GM23248 (cell line): ENCODE data around the gene NUP93. TPM values are rescaled to one million over a fixed set of nuclear protein-coding genes. Genes with fewer than 3 reads are reported as not detected.

ENCODE experiments used
- DNase-seq: peaks from one replicate; pipeline ENCODE4 v3.0.0-alpha.2; 2015
- H2AFZ ChIP-seq: fragments of 200-600 bp; sonication (generic); 2 replicates; pipeline ENCODE4 v1.6.1; 2016; ENCODE audit warnings: antibody characterized with exemption
- H3F3A ChIP-seq: fragments of 200-600 bp; sonication (generic); 2 replicates; pipeline ENCODE4 v1.6.1; 2016; ENCODE audit warnings: mild to moderate bottlenecking, antibody characterized with exemption, mixed run types; ENCODE audit not compliant: insufficient read depth
- H3K27ac ChIP-seq: fragments of 200-600 bp; sonication (generic); 2 replicates; pipeline ENCODE4 v1.5.1; 2016; ENCODE audit warnings: mild to moderate bottlenecking
- H3K27me3 ChIP-seq: fragments of 200-600 bp; sonication (generic); replicated peaks from 2 replicates; pipeline ENCODE4 v1.6.1; 2016; ENCODE audit warnings: mild to moderate bottlenecking; ENCODE audit not compliant: insufficient read depth
- H3K36me3 ChIP-seq: fragments of 200-600 bp; sonication (generic); 2 replicates; pipeline ENCODE4 v1.6.1; 2016; ENCODE audit warnings: low read depth, mild to moderate bottlenecking
- H3K4me1 ChIP-seq: fragments of 200-600 bp; sonication (generic); 2 replicates; pipeline ENCODE4 v1.6.1; 2016; ENCODE audit warnings: mild to moderate bottlenecking; ENCODE audit not compliant: insufficient read depth
- H3K4me2 ChIP-seq: fragments of 200-600 bp; sonication (generic); one replicate; pipeline ENCODE4 v1.6.1; 2016; ENCODE audit warnings: mild to moderate bottlenecking; ENCODE audit not compliant: unreplicated experiment
- H3K4me3 ChIP-seq: fragments of 200-600 bp; sonication (generic); 2 replicates; pipeline ENCODE4 v1.5.1; 2016; ENCODE audit warnings: mild to moderate bottlenecking
- H3K79me2 ChIP-seq: fragments of 200-600 bp; sonication (generic); 2 replicates; pipeline ENCODE4 v1.6.1; 2016; ENCODE audit warnings: mild to moderate bottlenecking; ENCODE audit not compliant: insufficient read depth
- H3K9ac ChIP-seq: fragments of 200-600 bp; sonication (generic); 2 replicates; pipeline ENCODE4 v1.6.1; 2016; ENCODE audit warnings: mild to moderate bottlenecking
- H3K9me2 ChIP-seq: fragments of 200-600 bp; sonication (generic); 2 replicates; pipeline ENCODE4 v1.6.1; 2016; ENCODE audit warnings: mixed run types, mild to moderate bottlenecking, moderate library complexity; ENCODE audit not compliant: insufficient read depth
- H3K9me3 ChIP-seq: fragments of 200-600 bp; sonication (generic); one replicate; pipeline ENCODE4 v1.6.1; 2017; ENCODE audit warnings: low read depth
- H4K20me1 ChIP-seq: fragments of 200-600 bp; sonication (generic); 2 replicates; pipeline ENCODE4 v1.6.0; 2016; ENCODE audit not compliant: insufficient read depth
- EZH2 ChIP-seq: fragments of 200-600 bp; sonication (generic); IDR thresholded peaks from 2 replicates; pipeline ENCODE4 v1.6.1; 2018; ENCODE audit warnings: antibody characterized with exemption, mild to moderate bottlenecking; ENCODE audit not compliant: insufficient read depth, poor library complexity, severe bottlenecking
- EZH2phosphoT487 ChIP-seq: fragments of 200-600 bp; sonication (generic); IDR thresholded peaks from 2 replicates; pipeline ENCODE4 v1.6.1; 2018; ENCODE audit warnings: antibody characterized with exemption, moderate library complexity, mild to moderate bottlenecking, low read depth; ENCODE audit not compliant: insufficient read depth
- WGBS, 2 experiments: methylation state at CpG; one replicate each; pipeline ENCODE4 v1.1.6; 2015 to 2017; ENCODE audit warnings: low lambda C conversion rate in 2 of 2, low coverage in 1 of 2; ENCODE audit errors: missing lambda C conversion rate in 2 of 2; 5-methylcytosine and 5-hydroxymethylcytosine counted together
- in situ Hi-C: fragments of 300-500 bp; cut with MboI; formaldehyde crosslinking; loops from 2 replicates; pipeline ENCODE4 v1.15.0; 2020
- polyA plus RNA-seq: library from polyadenylated mRNA; unstranded; fragments of >200 nt; fragmentation: Nextera tagmentation; extraction: Ambion mirVana; gene quantifications from 2 replicates; pipeline ENCODE4 v1.2.1, GENCODE V29; 2016
- total RNA-seq: library from RNA; depleted of rRNA; stranded (reverse); fragments of >200 nt; shearing (Covaris generic); gene quantifications from 2 replicates; pipeline ENCODE4 v1.2.3, GENCODE V29; 2014

NUP93 gene
- total and polyA plus RNA-seq, 2 experiments from 2014 or later, result 47.1 to 51.2 TPM

DNA sequence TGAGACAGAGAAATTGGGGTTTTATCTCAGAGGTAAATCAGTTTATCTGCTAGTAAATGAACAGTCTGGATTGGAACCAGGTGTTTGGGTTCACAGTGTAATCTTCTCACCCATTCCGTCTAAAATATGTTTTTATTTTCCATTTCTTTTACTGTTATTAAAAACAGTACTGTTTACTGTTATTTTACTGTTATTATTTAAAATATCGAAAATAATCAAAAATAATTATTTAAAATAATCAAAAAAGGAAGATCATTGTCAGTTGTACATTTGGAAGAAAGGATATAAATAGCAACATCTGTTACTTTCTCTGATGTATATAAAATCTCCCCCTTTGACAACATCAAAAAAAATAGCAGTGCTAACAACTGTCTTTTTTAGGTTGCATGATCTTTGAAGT lies 11.5 kb downstream of the NUP93 start:
- no peak for DNase-seq
- H3K4me2 ChIP-seq, result peak overlapping the region; percentile 81
- H3K9ac ChIP-seq, result peak overlapping the region; percentile 72; the same call in 1 of the 2 replicates
- TF ChIP-seq EZH2 (no peak), EZH2phosphoT487 (no peak)
- no peaks in the 10 kb centered on the region for H4K20me1 ChIP-seq
- 8 to 13% methylated on average over 2 of the region's 2 CpGs for WGBS, 2 experiments
- no peaks in the 10 kb centered on the region for H3K9me3 ChIP-seq
- no peaks in the 10 kb centered on the region for H3K27me3 ChIP-seq
- peaks cover 69% of the 10 kb centered on the region for H3K79me2 ChIP-seq
- no peaks in the 10 kb centered on the region for H3K36me3 ChIP-seq
- no peak overlapping the region for H2AFZ ChIP-seq
- H3K27ac ChIP-seq, result peak overlapping the region; percentile 88
- in situ Hi-C loops, result no loop called here
- H3K4me3 ChIP-seq, result 0 out of 2 replicates have a peak overlapping the region, but pooled peaks have one; percentile 60
- peaks cover 34% of the 10 kb centered on the region for H3F3A ChIP-seq
- peaks cover 27% of the 10 kb centered on the region for H3K4me1 ChIP-seq
- H3K9me2 ChIP-seq, result no peaks in the 10 kb centered on the region

DNA sequence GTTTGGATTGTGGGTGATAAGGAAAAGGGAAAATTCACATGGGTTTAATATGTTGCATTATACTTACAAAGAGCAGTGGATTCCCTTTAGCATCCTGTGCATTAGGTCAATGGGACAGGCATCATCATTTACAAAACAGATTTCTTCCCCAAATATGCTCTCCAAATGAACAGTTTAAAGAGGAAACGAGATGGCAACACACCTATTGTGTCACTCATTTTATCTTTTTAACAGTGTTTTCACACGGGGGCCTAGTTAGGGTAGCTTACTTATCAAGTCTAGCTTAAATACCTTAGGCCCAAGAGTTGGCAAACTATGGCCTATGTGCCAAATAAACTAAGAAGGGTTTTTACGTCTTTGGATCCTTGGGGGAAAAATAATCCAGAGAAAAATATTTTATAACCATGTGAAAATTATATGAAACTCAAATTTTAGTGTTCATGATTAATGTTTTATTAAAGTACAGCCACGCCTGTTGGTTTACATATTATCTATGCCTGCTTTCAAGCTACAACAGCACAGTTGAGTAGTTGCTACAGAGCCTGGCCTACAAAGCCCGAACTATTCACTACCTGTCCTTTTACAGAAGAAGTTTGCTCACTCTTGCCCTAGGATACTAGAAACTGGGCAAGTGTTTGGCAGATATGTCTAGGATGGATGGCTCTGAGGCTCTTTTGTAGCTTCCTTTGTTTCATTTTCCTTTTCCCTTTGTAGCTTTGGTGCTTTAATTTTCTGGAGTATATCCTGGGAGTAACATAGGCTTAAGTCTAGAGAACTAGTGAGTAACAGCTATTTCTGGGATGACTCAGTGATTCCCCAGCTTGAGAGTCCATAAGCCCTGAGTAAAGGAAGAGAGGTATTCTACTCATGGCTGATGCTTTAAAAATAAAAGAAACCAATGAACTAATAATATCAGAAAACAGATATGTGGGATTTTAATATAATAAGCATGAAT lies 12.4 kb downstream of the NUP93 start:
- Histone ChIP-seq H3K4me2 (peak overlapping the region; percentile 81), H3F3A (peaks cover 34% of the 10 kb centered on the region), H4K20me1 (no peaks in the 10 kb centered on the region), H3K9me2 (no peaks in the 10 kb centered on the region), H3K9me3 (no peaks in the 10 kb centered on the region), H3K27ac (peak overlapping the region; percentile 88), H3K4me1 (peaks cover 27% of the 10 kb centered on the region), H3K36me3 (no peaks in the 10 kb centered on the region), H3K79me2 (peaks cover 69% of the 10 kb centered on the region), H3K27me3 (no peaks in the 10 kb centered on the region), H3K4me3 (peak overlapping the region; percentile 60), H3K9ac (peak overlapping the region; percentile 72), H2AFZ (peak overlapping the region; percentile 66)
- TF ChIP-seq EZH2phosphoT487, result no peak
- no peak for TF ChIP-seq EZH2
- 48 to 54% methylated on average over 5 of the region's 5 CpGs for WGBS, 2 experiments
- peak; percentile 91 for DNase-seq
- in situ Hi-C loops, result no loop called here

DNA sequence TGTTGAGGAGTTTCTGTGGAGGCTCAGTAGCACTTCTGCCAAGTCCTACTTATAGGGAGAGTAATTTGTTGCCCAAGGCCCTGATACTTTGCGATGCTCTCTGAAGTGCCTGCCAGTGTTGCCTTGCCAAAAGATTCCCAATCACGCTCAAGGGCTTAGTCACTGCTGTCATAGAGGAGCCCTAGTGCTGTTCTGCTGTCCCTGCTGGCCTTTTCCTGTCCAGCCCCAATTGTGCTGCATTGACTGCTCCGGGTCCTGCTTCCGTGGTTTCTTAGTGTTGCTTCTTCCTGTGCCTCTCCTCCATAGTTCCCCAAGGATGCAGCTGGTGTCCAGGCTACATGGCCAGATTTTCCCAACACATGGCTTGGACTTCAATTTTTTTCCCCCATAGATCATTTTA lies 13.9 kb downstream of the NUP93 start:
- Histone ChIP-seq H3K9me2 (no peaks in the 10 kb centered on the region), H3K9me3 (no peaks in the 10 kb centered on the region), H3K4me1 (peaks cover 27% of the 10 kb centered on the region), H3F3A (peaks cover 29% of the 10 kb centered on the region), H3K4me2 (peak overlapping the region; percentile 2), H3K27ac (peak overlapping the region; percentile 88), H3K4me3 (0 out of 2 replicates have a peak overlapping the region, but pooled peaks have one; percentile 15), H3K79me2 (peaks cover 61% of the 10 kb centered on the region), H2AFZ (0 out of 2 replicates have a peak overlapping the region, but pooled peaks have one; percentile 19), H3K36me3 (no peaks in the 10 kb centered on the region), H3K9ac (peak overlapping the region; percentile 72; the same call in 1 of the 2 replicates), H4K20me1 (no peaks in the 10 kb centered on the region), H3K27me3 (no peaks in the 10 kb centered on the region)
- in situ Hi-C loops, result no loop called here
- 13 to 25% methylated on average over 4 of the region's 4 CpGs for WGBS, 2 experiments
- no peak for TF ChIP-seq EZH2
- no peak for TF ChIP-seq EZH2phosphoT487
- DNase-seq, result peak; percentile 89

DNA sequence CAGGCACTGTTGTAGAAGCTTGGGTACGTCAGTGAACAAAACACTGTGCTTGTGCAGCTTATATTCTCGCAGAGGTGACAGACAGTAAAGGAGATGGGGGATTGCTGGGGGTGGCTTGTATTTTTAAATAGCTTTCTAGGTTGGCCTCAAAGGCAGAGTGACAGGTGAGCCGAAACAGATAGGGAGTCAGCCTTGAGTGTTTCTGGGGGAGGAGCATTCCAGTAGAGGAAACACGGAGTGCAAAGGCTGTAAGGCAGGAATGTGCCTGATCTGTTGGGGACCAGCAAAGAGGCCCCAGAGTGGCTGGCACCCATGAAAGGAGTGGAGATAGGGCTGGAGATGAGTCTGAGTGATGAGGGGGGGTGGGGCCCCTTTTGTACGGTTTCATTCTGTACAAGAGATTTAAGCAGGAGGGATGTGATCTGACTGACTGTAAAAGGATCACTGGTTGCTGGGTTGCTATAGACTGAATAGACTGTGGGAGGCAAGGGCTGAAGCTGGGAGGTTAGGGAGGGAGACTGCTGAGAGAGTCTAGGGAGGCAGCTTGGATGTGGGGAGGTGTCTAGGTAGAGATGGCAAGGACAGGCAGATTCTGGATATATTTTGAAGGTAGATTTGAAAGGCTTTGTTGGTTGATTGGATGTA lies 15.2 kb downstream of the NUP93 start:
- DNase-seq, result no peak
- Histone ChIP-seq H3K27me3 (no peaks in the 10 kb centered on the region), H3K4me3 (no peak overlapping the region), H3K27ac (no peak overlapping the region), H3K79me2 (peaks cover 71% of the 10 kb centered on the region), H2AFZ (no peak overlapping the region), H3K4me1 (peaks cover 32% of the 10 kb centered on the region), H3K4me2 (no peak overlapping the region), H3K9ac (no peak overlapping the region), H3K36me3 (no peaks in the 10 kb centered on the region), H3F3A (peaks cover 32% of the 10 kb centered on the region), H3K9me2 (no peaks in the 10 kb centered on the region), H4K20me1 (no peaks in the 10 kb centered on the region), H3K9me3 (no peaks in the 10 kb centered on the region)
- 83 to 84% methylated on average over 5 of the region's 5 CpGs for WGBS, 2 experiments
- in situ Hi-C loops, result no loop called here
- TF ChIP-seq EZH2 (no peak), EZH2phosphoT487 (no peak)
